GM18499 (cell line): ENCODE results near the gene CIAO2B.
"Not testable (repeated sequence)": the region's sequence is repeated elsewhere in the genome, so short reads cannot be mapped to it uniquely, and the experiment has no call there.

Experiments used
- ATAC-seq: cut with Tn5 transposase; IDR thresholded peaks from one replicate; pipeline ENCODE4 v1.9.1; 2021; ENCODE audit warnings: moderate number of reproducible peaks; ENCODE audit not compliant: insufficient read depth, unreplicated experiment

Gene CIAO2B

DNA sequence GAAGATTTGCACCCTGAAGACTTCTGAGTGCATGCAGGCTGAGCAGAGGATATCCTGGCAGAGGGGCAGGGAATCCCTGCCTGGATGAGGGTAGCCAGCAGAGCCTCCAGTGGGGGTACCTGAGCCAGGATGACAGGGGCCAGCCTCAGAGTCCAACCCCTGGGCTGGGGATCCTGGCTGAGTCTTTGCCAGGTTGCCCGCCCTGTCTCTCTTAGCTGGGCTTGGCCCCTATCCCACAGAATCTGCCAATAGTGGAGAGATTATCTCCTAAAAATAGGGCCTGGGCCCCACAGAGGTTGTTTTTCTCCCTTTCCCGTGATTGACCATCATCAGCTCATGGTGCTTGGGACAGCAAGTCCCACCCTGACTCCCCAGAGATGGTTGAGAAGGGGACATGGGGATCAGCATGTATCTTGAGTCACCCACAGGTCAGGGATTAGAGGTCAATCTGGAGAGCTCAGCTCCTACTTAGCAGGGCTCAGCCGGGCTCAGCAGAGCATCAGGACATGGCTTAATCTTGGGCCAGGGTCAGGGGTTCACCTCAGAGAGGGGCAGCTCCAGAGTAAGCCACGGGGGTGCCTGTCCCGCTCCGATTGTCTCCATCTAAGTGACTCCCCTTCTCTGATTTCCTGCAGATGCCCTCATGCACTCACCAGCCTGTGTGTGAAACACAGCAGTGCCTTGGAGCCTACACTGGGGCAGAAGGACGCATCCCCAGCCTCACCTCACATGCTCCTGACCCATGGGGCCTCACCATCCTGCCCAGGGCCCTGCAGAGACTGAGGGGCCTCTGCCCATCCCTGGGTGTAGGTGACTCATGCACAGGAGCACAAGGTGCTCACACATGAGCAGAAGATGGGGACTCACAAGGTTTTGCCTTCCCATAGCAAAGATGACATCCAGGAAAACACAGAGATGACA is 27.0 kb downstream of the CIAO2B start:
- ATAC-seq, result no peak

DNA sequence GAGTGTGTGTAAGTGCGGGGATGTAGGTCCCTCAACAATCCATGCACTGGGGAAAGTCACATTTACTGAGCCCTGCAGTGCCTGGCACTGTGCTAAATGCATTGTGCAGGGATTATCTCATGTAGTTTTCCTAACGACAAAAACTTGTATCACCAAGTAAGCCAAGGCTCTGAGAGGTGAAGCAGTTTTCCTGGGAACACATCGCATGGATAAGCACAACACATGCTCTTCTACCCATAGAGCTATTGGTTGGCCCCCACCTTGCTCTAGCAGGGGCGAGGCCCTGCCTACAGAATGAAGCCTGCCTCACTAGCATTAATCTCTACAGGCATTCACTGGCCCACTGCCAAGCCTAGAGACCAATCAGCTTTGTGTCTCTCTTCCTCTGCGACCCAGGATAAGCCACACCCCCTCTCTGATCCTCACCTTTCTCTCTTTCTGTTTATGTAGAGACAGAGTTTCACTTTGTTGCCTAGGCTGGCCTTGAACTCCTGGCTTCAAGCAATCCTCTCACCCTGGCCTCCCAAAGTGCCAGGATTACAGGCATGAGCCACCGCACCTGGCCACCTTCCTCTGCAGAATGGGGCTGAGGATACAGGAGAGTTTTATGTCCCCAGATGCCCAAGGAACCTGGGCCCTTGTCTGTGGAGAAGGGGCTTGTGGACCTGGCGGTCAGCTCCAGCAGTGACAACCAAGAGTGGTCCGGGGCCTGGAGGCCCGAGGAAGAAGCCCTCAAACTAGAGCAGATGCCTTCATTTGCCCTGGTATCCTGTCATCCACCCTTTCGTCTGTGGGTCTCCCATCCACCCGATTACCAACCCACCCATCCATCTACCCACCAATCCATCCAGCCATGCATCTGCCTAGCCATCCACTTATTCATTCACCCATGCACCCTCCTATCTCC is 28.3 kb downstream of the CIAO2B start:
- no peak for ATAC-seq

DNA sequence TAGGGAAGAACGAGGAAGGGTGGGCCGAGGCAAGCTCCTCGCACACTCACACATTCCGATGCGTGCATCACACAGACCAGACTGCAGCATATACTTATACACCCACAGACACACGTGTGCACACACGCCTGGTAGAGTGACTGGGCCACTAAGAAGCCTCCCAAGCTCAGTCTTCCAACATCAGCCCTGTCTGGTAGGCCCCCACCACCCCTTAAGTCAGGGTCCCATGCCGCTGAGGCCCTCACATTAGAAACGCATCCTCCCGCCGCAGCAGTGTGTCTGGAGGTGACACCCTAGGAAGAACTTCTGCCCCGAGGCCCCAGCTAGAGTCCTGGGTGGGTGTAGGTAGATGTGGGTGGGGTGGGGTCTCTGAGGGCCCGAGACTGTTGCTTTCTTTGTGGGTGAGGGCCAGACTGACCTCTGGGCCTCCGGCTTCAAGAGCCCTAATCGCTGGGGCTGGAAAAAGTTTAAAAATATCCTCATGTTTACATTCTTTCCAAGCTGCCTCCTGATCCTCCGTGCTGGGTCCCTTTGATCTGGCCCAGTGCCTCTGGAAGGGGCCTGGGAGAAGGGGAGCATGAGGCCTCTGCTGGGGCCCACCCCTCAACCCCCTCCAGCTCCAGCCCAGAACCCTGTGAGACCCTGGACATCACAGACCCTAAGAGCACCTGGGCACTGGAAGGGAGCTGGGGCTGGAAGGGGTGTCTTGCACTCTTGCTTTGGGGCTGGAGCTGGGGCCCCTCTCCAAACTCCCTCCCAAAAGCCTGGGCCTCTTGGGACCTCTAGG is 29.2 kb downstream of the CIAO2B start:
- no peak for ATAC-seq

DNA sequence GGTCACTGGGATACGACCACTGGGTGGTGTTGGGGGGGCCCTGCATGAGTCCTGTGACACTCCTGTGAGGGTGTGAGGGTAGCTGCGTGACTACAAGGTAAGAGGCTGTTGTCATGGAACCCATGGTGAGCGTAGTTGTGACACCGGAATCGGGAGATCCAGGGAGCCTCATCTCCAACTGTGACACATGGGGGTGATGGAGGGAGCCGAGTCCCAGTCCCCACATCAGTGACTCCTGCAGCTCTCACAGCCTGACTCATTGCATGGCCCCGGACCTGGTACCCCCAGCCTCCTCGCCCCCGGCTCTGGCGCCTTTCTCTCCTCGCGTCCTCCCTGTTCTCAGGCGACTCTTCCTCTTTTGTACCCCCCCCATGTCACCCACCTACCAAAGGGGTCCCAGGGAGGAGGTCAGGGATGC is 29.8 kb downstream of the CIAO2B start:
- no peak for ATAC-seq

DNA sequence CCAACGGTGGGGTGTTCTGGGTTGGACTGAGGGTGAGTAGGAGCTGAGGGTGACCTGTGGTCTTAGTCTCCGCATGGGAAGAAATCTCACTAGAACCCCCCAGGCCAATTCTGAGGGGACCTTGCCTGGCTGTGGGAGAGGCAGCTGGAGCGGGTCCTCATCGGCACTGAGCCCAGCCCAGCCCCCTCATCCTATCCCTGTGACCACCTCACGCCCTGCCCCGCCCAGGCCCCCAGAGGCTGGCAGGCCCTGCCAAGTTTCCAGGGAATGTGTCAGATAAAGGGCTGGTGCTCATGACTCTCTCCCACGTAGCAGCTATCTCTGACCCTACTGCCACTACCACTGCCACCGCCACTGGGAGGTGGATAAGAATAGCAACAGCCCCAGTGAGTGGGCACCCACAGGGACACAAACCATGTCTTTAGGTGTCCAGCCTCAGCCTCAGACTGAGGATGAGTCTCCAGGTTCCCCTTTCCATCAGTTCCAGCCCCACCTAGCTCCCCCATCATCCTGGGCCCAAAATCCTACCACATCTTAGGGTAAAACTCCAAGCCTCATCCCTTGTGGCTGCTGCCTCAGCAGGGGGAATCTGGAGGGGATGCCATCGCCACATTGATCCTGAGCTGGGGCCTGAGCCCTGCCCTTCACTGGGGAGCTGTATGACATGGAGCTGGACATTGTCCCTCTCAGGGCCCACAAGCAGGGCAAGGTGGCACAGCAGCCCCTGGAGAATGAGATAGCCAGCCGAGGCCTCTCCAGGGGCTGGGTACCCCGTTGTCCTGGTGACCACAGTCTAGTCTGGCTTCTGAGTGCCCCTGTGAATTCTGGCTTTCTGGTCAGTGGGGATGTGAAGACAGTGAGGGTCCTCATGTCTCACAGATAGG is 30.4 kb downstream of the CIAO2B start:
- ATAC-seq, result no peak

DNA sequence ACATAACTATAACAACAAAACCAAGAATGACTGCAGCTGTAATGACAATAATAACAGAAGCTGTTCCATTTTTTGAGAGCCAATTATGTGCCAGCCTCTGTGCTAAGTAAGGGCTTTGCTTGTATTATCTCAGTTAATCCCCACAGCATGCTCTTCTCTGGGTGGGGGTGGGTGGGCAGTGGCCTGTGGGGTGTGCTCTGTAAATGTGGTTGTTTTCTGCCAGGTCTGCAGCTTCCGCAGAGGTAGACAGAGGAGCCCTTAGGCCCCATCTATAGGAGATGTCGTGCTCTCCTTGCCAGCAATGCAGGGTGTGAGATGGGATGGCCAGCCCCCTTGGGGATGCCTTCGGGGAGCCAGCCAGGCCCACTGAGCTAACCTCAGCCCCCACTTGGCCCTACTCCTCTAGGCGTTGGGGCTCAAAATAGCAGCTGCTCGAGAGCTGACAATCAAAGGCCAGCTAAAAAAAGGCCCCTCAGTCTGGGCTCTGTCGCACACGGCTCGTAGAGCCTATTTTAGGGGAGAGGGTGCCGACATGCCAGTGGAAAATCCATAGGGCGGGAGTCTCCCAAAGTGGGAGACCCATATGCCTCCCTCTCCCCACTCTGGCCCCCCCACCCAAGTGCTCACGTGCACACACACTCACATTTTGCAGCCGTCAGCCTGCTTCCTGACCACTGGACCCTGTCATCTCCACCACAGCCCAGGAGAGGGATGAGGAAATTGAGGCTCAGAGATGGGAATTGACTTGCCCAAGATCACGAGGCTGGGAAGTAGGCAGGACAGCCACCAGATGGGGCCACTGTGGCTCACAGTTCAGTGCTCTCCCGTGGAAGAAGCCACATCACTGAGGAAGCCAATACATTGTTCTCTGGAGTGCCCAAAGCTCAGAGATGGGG is 31.3 kb downstream of the CIAO2B start:
- no peak for ATAC-seq

DNA sequence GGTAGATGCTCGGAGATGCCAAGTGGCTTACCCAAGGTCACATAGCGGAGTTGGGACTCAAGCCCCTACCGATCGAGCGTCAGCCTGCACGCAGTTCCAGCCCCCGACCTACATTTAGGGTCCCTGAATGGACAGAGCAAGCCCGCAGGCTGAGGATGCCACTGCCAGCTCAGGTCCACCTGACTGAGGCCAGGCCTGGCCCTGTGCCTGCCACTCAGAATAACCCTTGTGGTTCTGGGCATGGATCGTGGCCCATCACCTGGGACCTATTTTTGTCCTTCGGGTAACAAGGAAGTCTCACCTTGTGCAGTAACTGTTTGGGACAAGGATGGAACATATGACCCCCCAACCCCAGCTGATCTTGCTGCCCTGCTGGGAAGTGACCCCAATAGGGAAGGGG is 32.6 kb downstream of the CIAO2B start:
- no peak for ATAC-seq

DNA sequence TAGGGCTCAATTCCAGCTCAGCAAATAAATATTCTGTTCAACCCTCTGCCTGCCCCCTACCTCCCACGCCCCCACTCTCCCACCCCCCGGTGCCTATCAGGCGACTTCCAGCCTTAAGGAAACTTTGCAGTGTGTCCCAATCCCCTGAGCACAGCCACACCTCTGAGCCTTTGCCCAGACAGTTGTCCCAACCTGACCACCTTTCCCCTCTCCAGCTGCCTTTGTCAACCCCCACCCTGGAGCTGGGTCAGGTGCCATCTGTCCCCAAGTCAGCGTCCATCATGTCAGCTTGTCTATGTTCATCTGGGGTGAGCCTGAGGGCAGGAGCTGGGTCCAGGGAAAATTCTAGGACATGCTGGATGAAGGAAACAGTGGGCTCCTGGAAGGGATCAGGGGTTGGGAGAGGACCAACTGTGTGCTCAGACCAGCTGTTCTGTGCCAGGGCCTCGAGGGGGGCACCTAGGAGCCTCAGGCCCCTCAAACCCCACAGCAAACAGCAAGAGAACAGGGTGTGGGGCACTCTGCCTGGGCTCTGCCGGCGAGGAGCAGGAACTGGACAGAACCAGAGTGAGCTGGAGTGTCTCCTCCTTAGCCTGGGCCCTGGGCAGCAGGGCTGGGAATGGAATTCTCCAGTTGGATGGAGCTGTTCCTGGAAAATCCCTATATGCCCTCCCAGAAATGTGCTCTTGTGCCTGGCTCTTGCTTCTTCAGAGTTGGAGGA is 33.3 kb downstream of the CIAO2B start:
- ATAC-seq, result no peak

DNA sequence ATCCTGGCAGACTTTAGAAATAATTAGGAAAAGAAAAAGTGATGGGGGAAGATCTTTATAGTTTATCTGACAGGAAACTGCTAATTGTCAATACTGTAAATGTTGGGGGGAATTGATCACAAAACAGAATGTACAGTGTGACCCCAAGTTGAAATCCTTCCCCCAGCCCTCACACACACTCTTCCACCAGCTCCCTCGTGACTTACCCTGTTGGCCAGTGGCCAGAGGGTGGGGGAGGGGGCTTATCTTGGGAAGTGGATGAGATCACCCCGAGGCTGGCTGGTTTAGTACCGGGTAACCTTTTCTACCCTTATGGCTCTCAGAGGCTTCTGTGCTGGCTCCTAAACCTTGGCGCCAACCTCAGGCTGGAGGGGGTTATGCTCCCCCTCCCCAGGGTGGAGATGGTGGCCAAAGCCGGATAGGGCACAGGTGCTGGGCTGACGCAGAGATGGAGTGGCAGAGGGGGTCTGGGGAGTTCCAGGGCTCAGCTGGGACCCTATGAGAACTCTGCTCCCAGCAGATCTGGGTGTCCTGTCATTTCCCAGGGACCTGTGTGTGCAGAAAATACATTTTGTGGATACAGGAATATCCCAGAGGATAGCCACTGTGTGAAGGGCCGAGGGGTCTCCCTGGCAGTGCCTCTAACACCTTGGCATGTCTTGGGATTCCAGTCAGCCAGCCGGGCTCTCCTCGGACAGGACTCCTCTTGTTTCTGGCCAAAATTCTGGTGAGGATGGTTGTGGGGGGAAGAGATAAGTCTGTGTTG is 34.1 kb downstream of the CIAO2B start:
- no peak for ATAC-seq

DNA sequence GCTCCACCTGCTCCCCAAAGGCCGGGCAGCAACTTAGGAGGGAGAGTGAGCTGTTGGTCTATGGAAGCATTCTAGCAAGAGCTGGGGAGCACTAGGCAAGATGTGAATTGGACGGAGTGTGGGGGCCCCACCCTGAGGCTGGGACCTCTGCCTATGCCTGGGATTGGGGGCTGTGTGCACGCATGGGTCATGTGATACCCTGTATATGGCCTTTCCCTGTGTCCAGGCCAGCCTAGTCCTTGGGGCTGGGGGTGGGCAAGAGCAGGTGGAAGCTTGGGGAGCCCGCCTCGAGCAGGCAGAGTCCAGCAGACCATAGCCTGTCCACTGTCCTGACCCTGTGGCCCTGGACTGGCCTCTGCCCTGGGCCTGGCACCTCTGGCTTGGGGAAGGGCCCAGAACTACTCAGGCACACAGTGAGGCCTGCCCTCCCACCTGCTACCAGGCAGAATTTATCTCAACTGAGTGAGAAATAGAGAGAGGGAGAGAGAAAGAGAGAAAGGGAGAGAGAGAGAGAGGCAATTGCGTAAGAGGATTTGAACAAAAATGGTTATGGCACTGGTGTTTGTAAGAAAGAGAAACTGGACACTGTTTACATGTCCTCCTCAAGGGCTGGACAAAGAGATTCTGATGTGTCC is 34.8 kb downstream of the CIAO2B start:
- no peak for ATAC-seq

DNA sequence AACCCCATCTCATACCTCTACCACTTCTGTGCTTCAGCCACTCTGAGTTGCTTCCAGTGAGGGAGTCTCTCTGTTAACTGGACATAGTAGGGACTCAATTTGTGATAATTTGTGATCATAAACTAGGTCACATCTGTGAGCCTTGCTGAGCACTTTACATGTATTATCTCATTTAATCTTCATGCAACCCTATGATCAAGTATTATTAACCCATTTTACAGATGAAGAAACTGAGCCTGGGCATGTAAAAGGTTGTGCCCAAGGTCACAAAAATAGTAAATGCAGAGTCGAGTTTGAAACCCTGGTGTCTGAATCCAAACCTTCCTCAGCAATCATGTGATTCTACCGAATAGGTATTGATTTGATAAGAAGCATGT is 35.3 kb downstream of the CIAO2B start:
- ATAC-seq, result no peak

DNA sequence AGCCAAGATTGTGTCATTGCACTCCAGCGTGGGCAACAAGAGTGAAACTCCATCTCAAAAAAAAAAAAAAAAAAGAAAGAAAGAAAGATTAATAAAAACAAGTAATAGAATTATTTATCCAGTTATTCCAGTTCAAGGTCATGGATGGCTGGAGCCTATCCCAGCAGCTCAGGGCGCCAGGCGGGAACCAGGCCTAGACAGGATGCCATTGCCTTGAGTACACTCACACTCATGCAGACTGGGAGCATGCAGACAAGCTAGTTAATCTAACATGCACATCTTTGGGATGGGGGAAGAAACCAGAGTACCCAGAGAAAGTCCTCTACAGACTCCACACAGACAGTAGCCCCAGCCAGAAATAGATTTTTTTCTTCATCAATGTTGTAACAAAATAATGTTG is 36.0 kb downstream of the CIAO2B start:
- no peak for ATAC-seq

DNA sequence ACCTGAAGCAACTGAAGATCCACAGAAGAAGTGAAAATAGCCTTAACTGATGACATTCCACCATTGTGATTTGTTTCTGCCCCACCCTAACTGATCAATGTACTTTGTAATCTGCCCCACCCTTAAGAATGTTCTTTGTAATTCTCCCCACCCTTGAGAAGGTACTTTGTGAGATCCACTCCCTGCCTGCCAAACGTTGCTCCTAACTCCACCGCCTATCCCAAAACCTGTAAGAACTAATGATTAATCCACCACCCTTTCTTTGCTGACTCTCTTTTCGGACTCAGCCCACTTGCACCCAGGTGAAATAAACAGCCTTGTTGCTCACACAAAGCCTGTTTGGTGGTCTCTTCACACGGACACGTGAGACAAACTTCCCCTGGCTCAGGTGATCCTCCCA is 37.5 kb downstream of the CIAO2B start:
- not testable (repeated sequence) for ATAC-seq

DNA sequence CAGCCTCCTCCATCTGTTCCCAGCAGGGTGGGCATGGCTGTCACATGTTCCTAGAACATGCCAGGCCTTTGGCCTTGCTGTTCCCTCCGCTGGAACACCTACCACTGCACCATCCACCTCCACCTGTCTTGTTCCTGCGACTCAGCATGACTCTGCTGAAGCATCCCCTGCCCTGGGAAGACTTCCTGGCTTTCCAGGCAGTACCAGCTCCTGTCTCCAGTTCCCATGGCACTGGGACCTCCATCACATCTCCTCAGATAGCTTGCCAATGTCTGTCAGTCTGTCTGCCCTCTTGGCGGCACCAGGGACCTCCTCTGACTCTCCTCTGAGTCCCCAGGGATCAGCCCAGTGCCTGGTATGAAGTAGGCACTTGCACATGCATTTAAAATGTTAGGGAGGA is 38.2 kb downstream of the CIAO2B start:
- ATAC-seq, result no peak

DNA sequence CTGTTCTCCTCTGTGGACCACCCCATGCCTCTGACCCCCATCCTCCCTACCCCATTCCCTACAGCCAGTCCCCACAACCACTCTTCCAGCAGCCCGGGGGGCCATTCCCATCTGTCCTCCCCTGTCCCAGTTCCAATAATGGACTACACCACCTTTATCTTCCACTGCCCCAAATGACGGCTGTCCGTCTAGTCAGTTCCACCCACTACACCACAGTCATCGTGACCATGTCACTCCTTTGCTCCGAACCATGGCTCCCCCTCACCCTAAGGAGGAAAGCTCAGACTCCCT is 38.6 kb downstream of the CIAO2B start:
- ATAC-seq, result no peak

DNA sequence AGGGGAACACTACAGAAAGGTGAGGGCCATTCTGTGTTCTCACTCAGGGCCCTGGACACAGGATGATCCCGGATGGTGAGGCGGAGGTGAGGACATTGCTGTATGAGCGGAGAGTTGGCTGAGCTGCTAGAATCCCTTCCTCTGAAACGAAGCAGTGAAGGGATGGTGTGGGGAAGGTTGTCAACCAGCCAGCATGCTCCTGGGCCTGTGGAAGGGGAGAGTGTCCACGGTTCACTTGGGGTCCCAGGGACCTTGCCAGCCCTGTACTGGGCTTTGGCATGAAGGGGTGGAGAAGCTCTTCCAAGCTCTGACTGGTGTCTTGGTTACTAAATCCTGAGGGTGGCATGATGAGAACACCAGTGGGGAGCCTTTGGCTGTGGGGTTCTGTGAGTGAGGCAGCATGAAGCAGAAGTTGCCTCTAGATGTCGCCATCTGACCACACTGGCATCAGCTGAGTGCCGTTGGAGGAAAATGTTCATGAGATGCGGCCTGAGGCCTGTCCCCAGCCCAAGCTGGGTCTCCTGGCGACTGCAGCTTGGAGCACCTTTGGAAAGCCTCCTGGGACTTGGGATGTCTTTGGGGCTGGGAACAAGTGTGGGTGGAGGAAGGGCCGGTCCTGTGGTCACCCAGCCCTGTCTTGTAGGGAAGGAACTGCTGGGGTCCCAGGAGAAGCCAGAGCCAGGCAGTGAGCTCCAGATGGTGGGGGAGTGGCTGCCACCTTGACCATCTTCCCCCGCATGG is 39.1 kb downstream of the CIAO2B start:
- ATAC-seq, result no peak
